ENCODE data around the gene OR4M1.
"Not testable (repeated sequence)": the region's sequence is repeated elsewhere in the genome, so short reads cannot be mapped to it uniquely, and the experiment has no call there.

- not testable (repeated sequence) for TF ChIP-seq CTCF (conservative IDR thresholded peaks at IDR 0.05; ENCODE audit: low read depth, low read length); EZH2 (IDR thresholded peaks at IDR 0.05; ENCODE audit: borderline replicate concordance, low read depth, low read length, poor library complexity, severe bottlenecking)
Measured at GRCh38 chr14:19785848-19786247, 12.5 kb downstream of the OR4M1 start.
